Astrocyte (in vitro differentiated cells and primary cell): ENCODE data around the gene H2AZ1.

Source experiments
- EZH2 ChIP-seq: IDR thresholded peaks from 2 replicates; pipeline ENCODE4 v1.6.1; 2012; ENCODE audit warnings: mild to moderate bottlenecking, low read length, inconsistent platforms; ENCODE audit not compliant: insufficient read depth
- TF ChIP-seq, protein P1 (sequence below): IDR thresholded peaks from 2 replicates; pipeline ENCODE4 v1.5.1; 2011; ENCODE audit warnings: low read depth, mild to moderate bottlenecking, inconsistent platforms, low read length, moderate library complexity; ENCODE audit not compliant: insufficient read depth

DNA sequence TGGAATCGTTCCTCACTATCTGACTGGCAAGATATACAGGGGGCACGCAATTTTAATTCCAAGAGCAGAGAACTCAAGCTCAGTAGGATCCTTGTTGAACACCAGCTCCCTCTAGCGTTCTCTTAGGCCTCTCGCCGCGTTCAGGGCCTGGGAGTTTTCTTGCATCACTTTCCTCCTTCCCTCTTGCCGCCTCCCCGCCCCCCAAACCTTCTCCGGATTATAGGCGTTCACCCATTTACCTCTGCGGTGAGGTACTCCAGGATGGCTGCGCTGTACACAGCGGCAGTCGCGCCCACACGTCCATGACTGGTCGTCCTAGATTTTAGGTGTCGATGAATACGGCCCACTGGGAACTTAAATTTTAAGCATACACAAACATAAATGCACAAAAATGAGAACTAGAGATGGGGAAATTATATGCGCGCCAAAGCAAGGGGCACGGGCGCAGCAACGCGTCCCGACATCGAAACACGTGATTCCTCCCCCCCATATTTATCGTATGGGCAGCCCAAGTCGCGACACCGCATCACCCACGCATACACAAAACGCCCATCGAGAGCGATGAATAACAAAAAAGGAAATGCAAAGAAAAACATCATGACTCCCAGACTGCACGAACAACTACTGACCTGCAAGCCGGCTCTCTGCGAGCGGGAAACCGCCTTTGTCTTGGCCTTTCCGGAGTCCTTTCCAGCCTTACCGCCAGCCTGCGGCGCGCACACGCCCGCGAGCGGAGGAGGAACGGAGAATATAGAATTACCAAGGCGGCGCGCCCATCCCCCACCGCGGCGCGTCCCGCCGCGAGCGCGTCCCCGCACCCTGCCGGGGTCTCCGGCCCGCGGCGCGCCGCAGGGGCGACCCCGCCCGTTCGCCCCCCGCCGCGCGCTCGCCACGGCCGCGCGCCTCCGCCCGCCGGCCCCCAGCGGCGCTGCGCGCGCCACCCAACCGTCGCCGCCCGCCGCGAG lies 759 bp downstream of the H2AZ1 start:
- TF ChIP-seq, protein P1, sequence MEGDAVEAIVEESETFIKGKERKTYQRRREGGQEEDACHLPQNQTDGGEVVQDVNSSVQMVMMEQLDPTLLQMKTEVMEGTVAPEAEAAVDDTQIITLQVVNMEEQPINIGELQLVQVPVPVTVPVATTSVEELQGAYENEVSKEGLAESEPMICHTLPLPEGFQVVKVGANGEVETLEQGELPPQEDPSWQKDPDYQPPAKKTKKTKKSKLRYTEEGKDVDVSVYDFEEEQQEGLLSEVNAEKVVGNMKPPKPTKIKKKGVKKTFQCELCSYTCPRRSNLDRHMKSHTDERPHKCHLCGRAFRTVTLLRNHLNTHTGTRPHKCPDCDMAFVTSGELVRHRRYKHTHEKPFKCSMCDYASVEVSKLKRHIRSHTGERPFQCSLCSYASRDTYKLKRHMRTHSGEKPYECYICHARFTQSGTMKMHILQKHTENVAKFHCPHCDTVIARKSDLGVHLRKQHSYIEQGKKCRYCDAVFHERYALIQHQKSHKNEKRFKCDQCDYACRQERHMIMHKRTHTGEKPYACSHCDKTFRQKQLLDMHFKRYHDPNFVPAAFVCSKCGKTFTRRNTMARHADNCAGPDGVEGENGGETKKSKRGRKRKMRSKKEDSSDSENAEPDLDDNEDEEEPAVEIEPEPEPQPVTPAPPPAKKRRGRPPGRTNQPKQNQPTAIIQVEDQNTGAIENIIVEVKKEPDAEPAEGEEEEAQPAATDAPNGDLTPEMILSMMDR: peak; percentile 93
- TF ChIP-seq EZH2: no peak
